Germinal center (tissue), 1 donor: ENCODE results near the gene B4GALT7.
A peak's percentile ranks its signal among the peaks of the same experiment; 100 is the strongest.

Source experiments
- DNase-seq: peaks from one replicate; pipeline ENCODE4 v3.0.0; 2012; ENCODE audit warnings: mixed read lengths, low spot score

Gene B4GALT7

GRCh38 chr5:177593511-177593910, 6.4 kb upstream of the B4GALT7 start:
- no peak for DNase-seq

GRCh38 chr5:177594071-177594470, 5.9 kb upstream of the B4GALT7 start:
- no peak for DNase-seq

GRCh38 chr5:177595026-177595585, 4.8 kb upstream of the B4GALT7 start:
- no peak for DNase-seq

- no peak for DNase-seq
Observed at GRCh38 chr5:177595991-177596774, 3.7 kb upstream of the B4GALT7 start.

- no peak for DNase-seq
Observed at GRCh38 chr5:177596775-177597238, 3.1 kb upstream of the B4GALT7 start.

GRCh38 chr5:177598477-177598876, 1.5 kb upstream of the B4GALT7 start:
- no peak for DNase-seq

GRCh38 chr5:177600508-177601018, 631 bp downstream of the B4GALT7 start:
- DNase-seq, result no peak

- no peak for DNase-seq
Observed at GRCh38 chr5:177601126-177601525, 1.2 kb downstream of the B4GALT7 start.

GRCh38 chr5:177601577-177602457, 1.9 kb downstream of the B4GALT7 start:
- no peak for DNase-seq

- no peak for DNase-seq
Observed at GRCh38 chr5:177602458-177602830, 2.5 kb downstream of the B4GALT7 start.

GRCh38 chr5:177603631-177604030, 3.7 kb downstream of the B4GALT7 start:
- DNase-seq, result no peak

- no peak for DNase-seq
Observed at GRCh38 chr5:177604116-177604521, 4.2 kb downstream of the B4GALT7 start.

- DNase-seq, result no peak
Observed at GRCh38 chr5:177604656-177605055, 4.7 kb downstream of the B4GALT7 start.

- DNase-seq, result no peak
Observed at GRCh38 chr5:177605078-177605477, 5.1 kb downstream of the B4GALT7 start.

- no peak for DNase-seq
Observed at GRCh38 chr5:177605667-177606066, 5.7 kb downstream of the B4GALT7 start.

- no peak for DNase-seq
Observed at GRCh38 chr5:177606071-177607051, 6.4 kb downstream of the B4GALT7 start.

GRCh38 chr5:177607115-177607451, 7.2 kb downstream of the B4GALT7 start:
- no peak for DNase-seq

GRCh38 chr5:177607452-177608192, 7.7 kb downstream of the B4GALT7 start:
- peak; percentile 76 for DNase-seq

- no peak for DNase-seq
Observed at GRCh38 chr5:177608243-177609075, 8.5 kb downstream of the B4GALT7 start.
